K562 (cell line): ENCODE data around the gene CKMT2. TPM values are rescaled to one million over a fixed set of nuclear protein-coding genes. Genes with fewer than 3 reads are reported as not detected.
A peak's percentile ranks its signal among the peaks of the same experiment; 100 is the strongest.

ENCODE experiments used
- ATAC-seq: fragments of 200-7000 bp; cut with Tn5 transposase; 3 replicates; pipeline ENCODE4 v1.9.1; 2020; ENCODE audit warnings: moderate library complexity
- BruUV-seq: library from RNA; stranded (reverse); fragments of 400-500 nt; replicated peaks from 2 replicates; lab custom pipeline; 2021; lab: Mats Ljungman, UMichigan
- CTCF ChIA-PET: fragments of 300-600 bp; formaldehyde crosslinking; extraction: SDS; loops from one replicate; lab custom pipeline; 2021; ENCODE audit warnings: low intra/inter-chr PET ratio; lab: Yijun Ruan, JAX
- POLR2A ChIA-PET: fragments of 300-600, 350-650 bp; sonication (Branson Sonifier 250); formaldehyde crosslinking; extraction: SDS; loops from one replicate; lab custom pipeline; 2021; ENCODE audit warnings: antibody characterized with exemption, inconsistent platforms; lab: Yijun Ruan, JAX
- DNase-seq, 4 experiments: peaks; one replicate each; pipeline versions ENCODE4 v3.0.0 to v3.0.0-alpha.2; 2011 to 2018; ENCODE audit warnings: low spot score in 3 of 4, mixed read lengths in 3 of 4; ENCODE audit errors: extremely low read depth in 1 of 4
- FAIRE-seq: peaks from 2 replicates; lab custom pipeline; 2011; peaks lifted over from hg19 to GRCh38; lab: Jason Lieb, UNC
- H2AFZ ChIP-seq: 2 replicates; pipeline ENCODE4 v1.6.0; 2011; ENCODE audit warnings: low read depth, low read length, control low read depth, inconsistent platforms
- H3K27ac ChIP-seq: fragments of 200-600 bp; 3 replicates; pipeline ENCODE4 v1.8.0; 2011; ENCODE audit warnings: low read depth, mild to moderate bottlenecking, control low read depth, inconsistent platforms, low read length, moderate library complexity, mixed read lengths; ENCODE audit errors: extremely low read depth
- H3K27me3 ChIP-seq, 2 experiments: fragments of 300-600 bp in 1 of 2; 2 replicates in 1 of 2; 3 replicates in 1 of 2; pipeline versions ENCODE4 v1.6.0 to v1.8.0; 2011; ENCODE audit warnings: inconsistent platforms in 2 of 2, low read length in 2 of 2, mild to moderate bottlenecking in 1 of 2, mixed read lengths in 1 of 2, moderate library complexity in 1 of 2; ENCODE audit not compliant: control insufficient read depth in 2 of 2, insufficient read depth in 2 of 2
- H3K36me3 ChIP-seq: fragments of 300-600 bp; 3 replicates; pipeline ENCODE4 v1.8.0; 2011; ENCODE audit warnings: mild to moderate bottlenecking, low read length, inconsistent platforms; ENCODE audit not compliant: control insufficient read depth, insufficient read depth
- H3K4me1 ChIP-seq, 2 experiments: fragments of 200-600 bp in 1 of 2; replicated peaks in 1 of 2; 2 replicates in 1 of 2; 3 replicates in 1 of 2; pipeline versions ENCODE4 v1.5.1 to v1.8.0; 2011; ENCODE audit warnings: inconsistent platforms in 2 of 2, low read length in 2 of 2, mild to moderate bottlenecking in 1 of 2, mixed read lengths in 1 of 2, moderate library complexity in 1 of 2; ENCODE audit not compliant: control insufficient read depth in 2 of 2, insufficient read depth in 2 of 2
- H3K4me2 ChIP-seq: 2 replicates; pipeline ENCODE4 v1.6.1; 2011; ENCODE audit warnings: low read length, control low read depth, inconsistent platforms, mixed read lengths; ENCODE audit not compliant: insufficient read depth
- H3K4me3 ChIP-seq: fragments of 200-600 bp; sonication (generic), shearing (Covaris generic); 2 replicates; pipeline ENCODE4 v1.5.1; 2016; ENCODE audit warnings: control low read depth, inconsistent platforms
- H3K79me2 ChIP-seq: fragments of 200-600 bp; 3 replicates; pipeline ENCODE4 v1.8.0; 2011; ENCODE audit warnings: low read length, inconsistent platforms; ENCODE audit not compliant: control insufficient read depth, insufficient read depth
- H3K9ac ChIP-seq, 2 experiments: 2 replicates each; pipeline versions ENCODE4 v1.6.0 to v1.6.1; 2011; ENCODE audit warnings: low read depth in 2 of 2, low read length in 2 of 2, control low read depth in 1 of 2, inconsistent platforms in 1 of 2, mild to moderate bottlenecking in 1 of 2, mixed read lengths in 1 of 2; ENCODE audit not compliant: insufficient read depth in 1 of 2
- H3K9me1 ChIP-seq: one replicate; pipeline ENCODE4 v1.6.0; 2011; ENCODE audit warnings: inconsistent platforms, mild to moderate bottlenecking, low read length, moderate library complexity; ENCODE audit not compliant: control insufficient read depth, insufficient read depth
- H3K9me3 ChIP-seq: replicated peaks from 2 replicates; pipeline ENCODE4 v1.5.1; 2011; ENCODE audit warnings: low read depth, low read length, inconsistent platforms; ENCODE audit not compliant: control insufficient read depth, insufficient read depth
- H4K20me1 ChIP-seq: replicated peaks from 2 replicates; pipeline ENCODE4 v1.6.1; 2011; ENCODE audit warnings: low read length, inconsistent platforms, mixed read lengths; ENCODE audit not compliant: control insufficient read depth, insufficient read depth
- BMI1 ChIP-seq: fragments of 150-350 bp; IDR thresholded peaks from 2 replicates; pipeline ENCODE4 v1.6.1; 2014; ENCODE audit warnings: low read length
- MAFF ChIP-seq: IDR thresholded peaks from 2 replicates; pipeline ENCODE4 v1.6.1; 2012; ENCODE audit warnings: low read length, improper control_type of control experiment
- NELFE ChIP-seq: IDR thresholded peaks from 2 replicates; pipeline ENCODE4 v1.6.1; 2011; ENCODE audit warnings: mild to moderate bottlenecking; ENCODE audit not compliant: insufficient read depth, insufficient read length
- NFE2L1 ChIP-seq: fragments of 450-650 bp; IDR thresholded peaks from 2 replicates; pipeline ENCODE4 v1.6.1; 2016; ENCODE audit warnings: missing genetic modification characterization, low read depth, mild to moderate bottlenecking, missing compliant biosample characterization, moderate library complexity, borderline replicate concordance
- SAP30 ChIP-seq: fragments of 200-600 bp; sonication (generic); IDR thresholded peaks from 2 replicates; pipeline ENCODE4 v1.6.1; 2012; ENCODE audit warnings: borderline replicate concordance, low read depth, mild to moderate bottlenecking, moderate library complexity, low read length, control low read depth, inconsistent platforms; ENCODE audit not compliant: insufficient read depth, poor library complexity, severe bottlenecking
- SMAD4 ChIP-seq: fragments of 250-450 bp; sonication (Bioruptor Pico); conservative IDR thresholded peaks from 2 replicates; pipeline ENCODE4 v1.8.0; 2021; ENCODE audit warnings: inconsistent platforms, mild to moderate bottlenecking, moderate library complexity
- SP1 ChIP-seq: sonication (generic); formaldehyde crosslinking; IDR thresholded peaks from 2 replicates; pipeline ENCODE4 v1.8.1; 2022; ENCODE audit warnings: mild to moderate bottlenecking, missing genetic modification reagents
- TAF1 ChIP-seq: IDR thresholded peaks from 2 replicates; pipeline ENCODE4 v1.6.1; 2011; ENCODE audit warnings: mild to moderate bottlenecking, low read length, moderate library complexity; ENCODE audit not compliant: insufficient read depth, control insufficient read depth, severe bottlenecking; ENCODE audit errors: extremely low read depth
- TCF3 ChIP-seq: sonication (generic); formaldehyde crosslinking; IDR thresholded peaks from 2 replicates; pipeline ENCODE4 v1.4.0; 2020; ENCODE audit warnings: mild to moderate bottlenecking, missing genetic modification reagents
- WGBS: fragments of 100-300 bp; shearing (Covaris generic); methylation state at CpG from one replicate; pipeline ENCODE4 v1.1.6; 2016; ENCODE audit warnings: low coverage, mixed read lengths; ENCODE audit not compliant: insufficient coverage; ENCODE audit errors: missing lambda C conversion rate; 5-methylcytosine and 5-hydroxymethylcytosine counted together
- in situ Hi-C: fragments of 300-500 bp; cut with MboI; formaldehyde crosslinking; loops from 4 replicates; pipeline ENCODE4 v1.15.0; 2018; ENCODE audit warnings: inconsistent platforms, mixed read lengths
- intact Hi-C: fragments of 100-400 bp; cut with micrococcal nuclease; formaldehyde crosslinking; loops from 2 replicates; pipeline ENCODE4 v1.14.2; 2022
- polyA plus RNA-seq, 8 experiments: library from polyadenylated mRNA; depleted of rRNA in 4 of 8; stranded (reverse) in 5 of 8; unstranded in 3 of 8; fragments of >200 nt; fragmentation: Nextera tagmentation in 2 of 8; fragmentation: Illumina TruSeq in 1 of 8; extraction: Ambion mirVana in 2 of 8; extraction: Trizol in 1 of 8; gene quantifications; 2 replicates each; pipeline versions ENCODE4 v1.2.1 to v1.2.3, GENCODE V29; 2011 to 2014; ENCODE audit warnings: inconsistent platforms in 1 of 8, missing spikeins in 1 of 8
- total RNA-seq, 7 experiments: library from RNA; depleted of rRNA in 6 of 7; stranded (reverse); fragments of >200 nt in 6 of 7; fragmentation: Illumina TruSeq in 2 of 7; extraction: Trizol in 2 of 7; gene quantifications; 2 replicates each; pipeline versions ENCODE4 v1.2.1 to v1.2.3, GENCODE V29; 2011 to 2021; ENCODE audit warnings: low replicate concordance in 1 of 7

The CKMT2 gene
- total and polyA plus RNA-seq, 9 of the 15 experiments (the other 6 are each of a cell fraction or from before 2014, with no cell fraction given) = 0.03 TPM; not detected in 8

GRCh38 chr5:81189875-81190498, 43.1 kb upstream of the CKMT2 start (continued):
- TF ChIP-seq TAF1 (no peak), NELFE (no peak), SP1 (no peak), SAP30 (no peak), BMI1 (no peak), TCF3 (peak; percentile 72), MAFF (no peak), NFE2L1 (no peak)

- WGBS = 0% methylated on average over 9 of the region's 9 CpGs
- in situ Hi-C loops (loop anchor here (10.0 to 25.0 kb wide), 2 partner anchors 507 to 1080 kb away; no protein-coding TSS in a partner anchor), intact Hi-C loops (loop anchor here (10.0 kb wide), 2 partner anchors 707 to 1097 kb away; partner anchors contain the start of gene FAM151B)
- no TSS peak for BruUV-seq
- peaks cover 4% of the 10 kb centered on the region in 2 experiments; a peak in 4 of 5 replicates for H3K4me1 ChIP-seq
- no peak overlapping the region for H3K4me3 ChIP-seq
- H2AFZ ChIP-seq = no peak overlapping the region
- no peak overlapping the region for H3K4me2 ChIP-seq
- ATAC-seq = no peak
- no peaks in the 10 kb centered on the region for H3K79me2 ChIP-seq
- no peaks in the 10 kb centered on the region for H4K20me1 ChIP-seq
- H3K9ac ChIP-seq = no peak overlapping the region
- ChIA-PET CTCF (no interaction called here), POLR2A (interaction anchor here (1.0 kb wide), 1 partner anchor 9 kb away, joined by 3 read pairs; no protein-coding TSS in a partner anchor)
- DNase-seq = no peak
- H3K27me3 ChIP-seq = peaks cover 36 to 61% of the 10 kb centered on the region in 2 experiments
- TF ChIP-seq SMAD4 (CRISPR knock-in tag) = no peak
- H3K9me1 ChIP-seq = no peaks in the 10 kb centered on the region
- FAIRE-seq = no peak
- no peaks in the 10 kb centered on the region for H3K9me3 ChIP-seq
- no peaks in the 10 kb centered on the region for H3K36me3 ChIP-seq
- no peak overlapping the region for H3K27ac ChIP-seq
Measured at GRCh38 chr5:81191726-81192372, 41.3 kb upstream of the CKMT2 start.
